DMS 273 treated with DMSO at 0.1 percent for 48 hours (cell line): ENCODE measurements around the gene PRSS56.
"Not testable (repeated sequence)": the region's sequence is repeated elsewhere in the genome, so short reads cannot be mapped to it uniquely, and the experiment has no call there.

Experiments
- DNase-seq: peaks from one replicate; lab custom pipeline; 2025; lab: John Stamatoyannopoulos, UW

PRSS56 gene

DNA sequence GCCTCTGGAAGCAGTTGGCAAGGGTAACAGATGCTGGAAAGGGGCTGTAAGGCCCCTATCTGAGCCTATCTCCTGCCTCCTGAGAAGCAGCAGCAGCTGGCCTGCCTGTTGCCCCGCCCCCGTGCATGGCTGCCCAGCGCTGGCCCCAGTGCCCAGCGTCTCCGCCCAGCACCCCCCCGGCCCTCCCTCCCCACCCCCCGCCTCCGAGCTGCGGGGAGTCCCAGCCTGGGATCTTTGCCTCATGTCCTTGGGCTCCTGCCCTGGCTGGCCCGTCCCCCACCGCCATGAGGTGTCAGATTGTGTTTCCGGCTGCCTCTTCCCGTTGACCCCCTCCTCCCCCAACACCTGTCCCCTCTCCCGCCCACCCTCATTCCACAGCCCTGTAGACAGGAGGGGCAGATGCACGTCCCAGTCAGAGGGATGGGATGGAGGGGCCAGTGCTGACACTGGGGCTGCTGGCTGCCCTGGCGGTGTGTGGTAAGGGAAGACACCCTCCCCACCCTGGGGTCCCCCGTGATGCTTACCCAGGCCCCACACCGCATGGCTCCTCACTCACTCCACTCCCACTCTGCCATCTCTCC, 5.7 kb downstream of the PRSS56 start, which contains the start of gene CHRND:
Gene CHRND (plus strand): TSS at position 370 of the 581 bp plus-strand sequence. CDS start 56 bp downstream, at position 426.
- DNase-seq = peak; percentile 88

DNA sequence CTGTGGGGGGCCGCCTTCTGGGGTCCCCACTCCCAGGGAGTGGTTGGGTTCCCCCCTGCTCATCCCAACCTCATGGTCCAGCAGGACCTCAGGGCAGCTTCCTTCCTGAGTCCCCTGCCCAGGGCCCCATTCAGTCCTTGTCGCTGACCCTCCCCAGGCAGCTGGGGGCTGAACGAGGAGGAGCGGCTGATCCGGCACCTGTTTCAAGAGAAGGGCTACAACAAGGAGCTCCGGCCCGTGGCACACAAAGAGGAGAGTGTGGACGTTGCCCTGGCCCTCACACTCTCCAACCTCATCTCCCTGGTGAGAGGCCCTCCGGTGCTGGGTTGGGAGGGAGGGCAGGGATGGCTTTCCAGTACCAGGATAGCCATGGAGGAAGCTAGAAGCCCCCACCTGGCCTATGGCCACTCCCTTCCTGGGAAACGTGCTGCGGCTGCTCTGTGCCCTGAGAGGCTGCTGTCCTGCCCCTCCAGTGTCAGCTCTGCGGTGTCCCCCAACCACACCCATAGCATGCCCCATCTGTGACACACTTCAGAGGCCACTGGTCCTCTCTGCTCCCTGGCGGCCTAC, 6.3 kb downstream of the PRSS56 start:
- no peak for DNase-seq

DNA sequence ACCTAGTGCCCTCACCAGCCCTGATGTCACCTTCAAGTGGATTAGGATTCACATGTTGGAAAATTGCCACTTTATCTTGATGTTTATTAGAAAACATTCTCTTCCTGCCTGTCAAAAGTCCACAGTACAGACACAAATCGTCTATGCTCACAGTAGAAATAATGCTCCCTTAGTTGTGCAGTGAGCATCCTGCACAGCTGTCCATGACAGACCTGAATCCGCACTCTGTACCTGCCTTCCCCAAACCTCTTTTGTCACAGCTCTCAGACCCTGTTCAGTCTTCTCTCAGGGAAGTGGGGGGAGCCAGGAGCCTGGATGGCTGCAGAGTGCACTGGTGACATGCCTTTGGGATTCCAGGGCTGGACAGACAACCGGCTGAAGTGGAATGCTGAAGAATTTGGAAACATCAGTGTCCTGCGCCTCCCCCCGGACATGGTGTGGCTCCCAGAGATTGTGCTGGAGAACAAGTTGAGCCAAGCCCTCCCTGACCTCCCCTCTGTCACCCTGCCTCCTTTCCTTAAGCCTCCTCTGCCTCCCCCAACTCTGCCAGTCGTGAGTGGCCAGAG, 7.8 kb downstream of the PRSS56 start:
- DNase-seq = no peak

DNA sequence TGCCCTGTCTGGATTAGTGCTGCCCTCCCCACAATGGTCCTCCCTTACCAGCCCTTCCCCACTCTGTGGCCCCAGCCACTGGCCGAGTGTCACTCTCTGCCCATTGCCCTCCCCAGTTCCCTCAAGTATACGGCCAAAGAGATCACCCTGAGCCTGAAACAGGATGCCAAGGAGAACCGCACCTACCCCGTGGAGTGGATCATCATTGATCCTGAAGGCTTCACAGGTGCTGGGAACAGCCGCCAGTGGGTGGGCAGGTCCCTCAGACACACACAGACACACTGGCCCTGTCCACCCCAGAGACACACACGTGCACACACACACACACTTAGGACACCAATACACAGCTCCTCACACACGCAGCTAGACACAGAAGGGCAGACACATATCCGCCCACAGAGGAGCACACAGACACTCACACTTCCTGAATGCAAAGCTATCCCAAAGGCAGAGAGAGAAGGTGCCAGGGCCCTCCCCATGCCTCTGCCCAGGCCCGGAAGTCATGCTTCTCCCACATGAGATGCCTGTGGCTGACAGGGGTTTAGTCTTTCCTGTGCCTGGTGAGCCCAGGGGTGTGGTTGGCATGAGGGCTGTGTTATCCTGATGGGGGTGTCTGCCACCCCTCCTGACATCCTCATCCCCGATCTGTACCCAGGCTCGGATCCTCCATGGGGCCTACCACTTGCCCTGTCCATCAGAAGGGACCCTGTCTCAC, 8.7 kb downstream of the PRSS56 start:
- DNase-seq = no peak

DNA sequence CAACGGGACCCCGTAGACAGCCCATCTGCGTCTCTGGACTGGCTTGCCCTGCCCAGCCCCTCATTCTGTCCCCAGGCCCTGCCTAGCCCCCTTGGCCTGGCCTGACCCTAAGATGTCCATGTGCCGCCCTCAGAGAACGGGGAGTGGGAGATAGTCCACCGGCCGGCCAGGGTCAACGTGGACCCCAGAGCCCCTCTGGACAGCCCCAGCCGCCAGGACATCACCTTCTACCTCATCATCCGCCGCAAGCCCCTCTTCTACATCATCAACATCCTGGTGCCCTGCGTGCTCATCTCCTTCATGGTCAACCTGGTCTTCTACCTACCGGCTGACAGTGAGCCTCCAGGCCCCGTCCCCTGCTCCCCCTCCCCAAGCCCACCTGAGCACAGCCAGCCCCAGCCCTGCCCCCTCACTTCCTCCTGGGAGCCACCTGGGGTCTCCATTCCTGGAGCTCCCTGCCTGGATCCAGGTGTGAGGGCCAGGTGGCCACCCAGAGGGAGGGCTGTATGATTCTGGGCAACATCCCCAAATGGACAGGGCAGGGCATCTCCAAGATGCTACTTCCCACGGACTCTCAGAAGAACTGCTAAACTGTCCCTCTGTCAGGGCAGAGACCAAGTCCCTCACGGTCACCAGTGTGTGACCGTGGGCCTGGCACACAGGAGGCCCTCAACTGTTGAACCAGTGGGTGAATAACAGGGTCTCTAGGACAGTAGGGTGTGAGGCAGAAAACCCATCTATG, 9.8 kb downstream of the PRSS56 start:
- DNase-seq = no peak

DNA sequence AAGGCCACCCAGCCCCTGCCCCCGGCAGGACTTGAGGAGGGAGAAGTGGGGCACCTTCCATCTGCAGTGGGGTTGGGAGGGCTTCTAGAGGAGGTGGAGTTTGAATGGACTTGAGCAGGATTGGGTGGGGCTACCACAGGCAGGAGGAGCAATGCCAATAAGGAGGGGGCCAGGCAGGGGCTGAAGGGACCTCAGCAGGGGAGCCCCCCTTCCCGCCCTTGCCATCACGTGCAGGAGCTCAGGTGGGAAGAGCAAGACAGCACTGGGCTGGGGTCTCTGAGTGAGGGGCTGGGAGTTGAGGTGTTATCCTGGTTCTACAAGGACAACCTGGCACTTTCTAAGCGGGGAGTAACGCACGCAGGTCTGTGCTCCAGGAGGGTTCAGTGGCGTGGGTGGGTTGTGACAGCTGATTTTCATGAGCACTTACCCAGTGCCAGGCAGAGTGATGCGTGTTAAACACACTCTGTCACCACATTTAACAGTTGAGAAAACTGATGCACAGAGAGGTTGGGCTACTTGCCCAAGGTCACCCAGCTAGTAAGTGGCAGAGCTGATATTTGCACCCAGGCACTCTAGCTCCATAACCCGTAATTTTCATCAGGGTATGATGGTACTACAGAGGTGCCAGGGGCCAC, 10.6 kb downstream of the PRSS56 start:
- DNase-seq = no peak

DNA sequence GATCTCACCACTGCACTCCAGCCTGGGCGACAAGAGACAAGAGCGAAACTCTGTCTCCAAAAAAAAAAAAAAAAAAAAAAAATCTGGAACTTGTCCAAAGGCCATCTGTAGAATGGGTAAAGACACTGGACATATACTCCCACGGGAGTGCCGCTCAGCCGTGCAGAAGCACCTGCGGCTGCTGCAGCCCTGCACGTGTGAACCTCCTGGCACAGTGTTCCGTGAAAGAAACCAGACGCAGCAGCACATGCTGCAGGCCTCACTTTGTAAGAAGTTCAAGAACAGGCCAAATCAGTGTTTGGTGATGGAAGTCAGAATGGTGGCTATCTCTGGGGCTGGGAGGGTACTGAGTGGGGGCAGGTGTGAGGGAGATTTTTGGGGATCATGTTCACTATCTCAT, 12.2 kb downstream of the PRSS56 start:
- no peak for DNase-seq

DNA sequence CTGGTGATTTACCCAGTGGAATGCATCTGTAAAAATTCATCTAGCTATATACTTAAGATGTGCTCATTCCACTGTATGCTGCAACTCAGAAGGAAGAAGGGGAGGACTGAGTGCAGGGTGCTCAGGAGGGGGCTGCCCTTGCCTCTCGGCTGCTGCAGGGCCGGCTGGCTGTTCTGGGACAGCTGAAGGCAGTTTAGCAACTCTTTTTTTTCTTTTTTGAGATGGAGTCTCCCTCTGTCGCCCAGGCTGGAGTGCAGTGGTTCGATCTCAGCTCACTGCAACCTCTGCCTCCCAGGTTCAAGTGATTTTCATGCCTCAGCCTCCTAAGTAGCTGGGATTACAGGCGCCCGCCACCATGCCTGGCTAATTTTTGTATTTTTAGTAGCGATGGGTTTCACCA, 12.6 kb downstream of the PRSS56 start:
- DNase-seq = not testable (repeated sequence)

DNA sequence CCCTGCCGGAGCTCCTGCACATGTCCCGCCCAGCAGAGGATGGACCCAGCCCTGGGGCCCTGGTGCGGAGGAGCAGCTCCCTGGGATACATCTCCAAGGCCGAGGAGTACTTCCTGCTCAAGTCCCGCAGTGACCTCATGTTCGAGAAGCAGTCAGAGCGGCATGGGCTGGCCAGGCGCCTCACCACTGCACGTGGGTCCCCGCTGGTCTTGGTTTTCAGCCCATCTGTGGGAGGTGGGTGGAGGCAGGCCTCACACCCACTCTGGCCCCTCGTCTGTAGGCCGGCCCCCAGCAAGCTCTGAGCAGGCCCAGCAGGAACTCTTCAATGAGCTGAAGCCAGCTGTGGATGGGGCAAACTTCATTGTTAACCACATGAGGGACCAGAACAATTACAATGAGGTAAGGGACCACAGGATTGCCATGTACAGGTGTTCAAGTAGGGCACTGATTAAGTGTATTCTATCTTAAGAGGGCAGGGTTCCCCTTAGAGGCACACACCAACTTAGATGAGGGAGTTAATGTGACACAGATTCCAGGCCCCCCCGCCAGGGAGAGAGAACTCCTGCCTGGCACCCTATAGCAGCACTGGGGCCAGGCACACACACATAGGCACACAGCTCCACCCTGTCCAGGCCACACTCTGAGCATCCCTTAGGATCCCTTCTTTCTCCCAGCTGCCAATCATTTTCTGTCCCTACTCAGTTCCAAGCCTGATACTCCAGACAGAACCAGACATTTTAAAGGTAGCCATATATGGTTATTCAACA, 13.9 kb downstream of the PRSS56 start:
- DNase-seq = no peak

DNA sequence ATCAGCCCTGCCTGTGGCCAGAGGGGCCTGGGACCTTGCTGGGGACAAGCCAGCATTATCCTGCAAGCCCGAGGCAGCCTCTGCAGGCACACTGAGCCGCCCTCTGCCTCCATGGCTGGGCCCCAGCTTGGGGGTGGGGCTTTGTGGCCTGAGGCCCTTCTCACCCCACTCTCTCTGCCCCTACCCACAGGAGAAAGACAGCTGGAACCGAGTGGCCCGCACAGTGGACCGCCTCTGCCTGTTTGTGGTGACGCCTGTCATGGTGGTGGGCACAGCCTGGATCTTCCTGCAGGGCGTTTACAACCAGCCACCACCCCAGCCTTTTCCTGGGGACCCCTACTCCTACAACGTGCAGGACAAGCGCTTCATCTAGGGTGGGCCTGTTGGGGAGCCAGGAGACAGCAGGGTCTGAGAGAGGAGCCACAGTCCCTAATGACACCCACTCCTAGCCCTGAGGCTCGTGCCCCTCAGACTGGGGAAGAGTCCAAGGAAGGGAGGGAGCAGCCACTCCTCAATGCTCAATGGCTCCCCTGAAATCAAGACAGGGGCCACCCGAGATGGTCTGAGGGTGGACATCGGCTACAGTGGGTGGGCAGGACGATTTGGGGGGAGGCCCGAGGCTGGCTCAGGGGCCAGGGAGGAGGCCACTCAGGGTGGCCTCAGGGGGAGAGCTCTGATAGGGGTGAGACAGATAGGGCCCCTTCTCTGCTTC, 14.9 kb downstream of the PRSS56 start:
- DNase-seq = no peak

DNA sequence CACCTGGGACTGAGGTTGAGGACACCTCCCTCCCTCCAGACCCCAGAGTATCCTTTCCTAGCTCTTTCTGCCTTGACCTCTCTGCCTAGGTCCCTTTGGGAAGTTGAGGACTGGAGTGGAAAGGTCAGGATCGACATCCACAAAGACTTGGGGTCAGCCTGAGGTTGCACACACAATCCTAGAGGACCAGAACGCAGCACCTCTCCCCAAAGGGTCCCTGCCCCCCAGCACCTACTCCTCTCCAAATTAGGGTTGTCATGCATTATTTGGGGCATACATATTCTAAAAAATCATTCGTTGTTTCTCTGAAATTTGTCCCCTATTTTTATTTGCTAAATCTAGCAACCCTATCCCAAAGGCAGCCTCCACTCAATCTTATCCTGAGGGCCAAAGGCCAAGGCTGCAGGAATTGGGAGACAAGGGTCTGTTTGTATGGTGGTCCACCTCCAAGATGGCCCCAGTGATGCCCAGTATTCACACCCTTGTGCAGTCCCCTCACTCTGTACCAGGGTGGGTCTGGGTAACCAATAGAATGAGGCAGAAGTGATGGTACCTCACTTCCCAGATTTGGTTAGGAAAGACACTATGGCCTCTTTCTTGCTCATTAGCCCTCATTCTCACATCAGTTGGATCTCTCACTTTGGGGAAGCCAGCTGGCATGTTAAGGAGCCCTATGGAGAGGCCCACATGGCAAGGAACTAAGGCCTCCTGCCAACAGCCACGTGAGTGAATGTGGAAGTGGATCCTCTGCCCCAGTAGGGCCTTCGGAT, 15.8 kb downstream of the PRSS56 start:
- no peak for DNase-seq

DNA sequence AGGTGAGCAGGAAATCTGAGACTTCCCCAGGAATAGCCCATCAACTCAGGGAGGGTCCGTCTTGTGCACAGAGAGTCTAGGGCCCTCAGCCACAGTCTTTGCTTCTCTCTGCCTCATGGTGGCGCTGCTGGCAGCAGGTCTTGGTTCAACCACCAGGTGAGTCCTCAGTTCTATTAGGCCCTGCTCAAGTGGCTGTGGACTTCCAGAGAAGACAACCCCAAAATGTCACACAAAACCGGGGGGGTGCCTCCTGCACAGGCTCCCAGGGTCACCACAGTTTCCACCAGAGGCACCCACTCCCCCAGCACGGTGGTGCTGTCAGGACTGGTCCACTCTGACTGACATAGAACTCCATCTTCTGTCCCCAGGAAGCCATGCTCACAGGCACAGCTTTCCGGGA, 16.9 kb downstream of the PRSS56 start:
- DNase-seq = no peak

DNA sequence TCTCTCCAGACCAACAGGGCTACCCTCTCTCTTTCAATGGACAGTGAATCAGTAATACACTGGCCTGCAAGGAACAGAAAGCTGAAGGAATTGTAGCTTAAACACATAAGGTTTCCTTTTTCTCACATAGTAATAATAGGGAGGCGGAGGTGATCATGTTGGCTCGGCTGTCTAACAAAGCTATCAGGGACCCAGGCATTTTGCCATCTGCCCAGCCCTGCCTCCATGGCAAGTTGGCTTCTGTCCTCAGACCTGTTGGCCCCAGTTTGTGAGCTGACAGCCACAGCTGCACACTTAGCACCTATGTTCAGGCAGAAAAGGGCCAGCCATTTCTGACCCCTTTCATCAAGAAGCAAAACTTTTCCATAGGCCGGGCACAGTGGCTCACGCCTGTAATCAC, 17.3 kb downstream of the PRSS56 start:
- no peak for DNase-seq

DNA sequence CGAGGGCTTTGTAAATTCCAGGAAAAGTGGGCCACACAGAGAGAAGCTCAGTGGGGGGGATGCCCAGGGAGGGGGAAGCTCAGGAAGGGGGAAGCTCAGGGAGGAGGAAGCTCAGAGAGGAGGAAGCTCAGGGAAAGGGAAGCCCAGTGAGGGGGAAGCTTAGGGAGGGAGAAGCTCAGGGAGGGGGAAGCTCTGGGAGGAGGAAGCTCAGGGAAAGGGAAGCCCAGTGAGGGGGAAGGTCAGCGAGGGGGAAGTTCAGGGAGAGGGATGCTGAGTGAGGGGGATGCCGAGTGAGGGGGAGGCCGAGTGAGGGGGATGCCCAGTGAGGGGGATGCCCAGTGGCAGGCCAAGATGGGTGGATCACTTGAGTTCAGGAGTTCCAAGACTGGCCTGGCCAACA, 18.5 kb downstream of the PRSS56 start:
- DNase-seq = no peak

DNA sequence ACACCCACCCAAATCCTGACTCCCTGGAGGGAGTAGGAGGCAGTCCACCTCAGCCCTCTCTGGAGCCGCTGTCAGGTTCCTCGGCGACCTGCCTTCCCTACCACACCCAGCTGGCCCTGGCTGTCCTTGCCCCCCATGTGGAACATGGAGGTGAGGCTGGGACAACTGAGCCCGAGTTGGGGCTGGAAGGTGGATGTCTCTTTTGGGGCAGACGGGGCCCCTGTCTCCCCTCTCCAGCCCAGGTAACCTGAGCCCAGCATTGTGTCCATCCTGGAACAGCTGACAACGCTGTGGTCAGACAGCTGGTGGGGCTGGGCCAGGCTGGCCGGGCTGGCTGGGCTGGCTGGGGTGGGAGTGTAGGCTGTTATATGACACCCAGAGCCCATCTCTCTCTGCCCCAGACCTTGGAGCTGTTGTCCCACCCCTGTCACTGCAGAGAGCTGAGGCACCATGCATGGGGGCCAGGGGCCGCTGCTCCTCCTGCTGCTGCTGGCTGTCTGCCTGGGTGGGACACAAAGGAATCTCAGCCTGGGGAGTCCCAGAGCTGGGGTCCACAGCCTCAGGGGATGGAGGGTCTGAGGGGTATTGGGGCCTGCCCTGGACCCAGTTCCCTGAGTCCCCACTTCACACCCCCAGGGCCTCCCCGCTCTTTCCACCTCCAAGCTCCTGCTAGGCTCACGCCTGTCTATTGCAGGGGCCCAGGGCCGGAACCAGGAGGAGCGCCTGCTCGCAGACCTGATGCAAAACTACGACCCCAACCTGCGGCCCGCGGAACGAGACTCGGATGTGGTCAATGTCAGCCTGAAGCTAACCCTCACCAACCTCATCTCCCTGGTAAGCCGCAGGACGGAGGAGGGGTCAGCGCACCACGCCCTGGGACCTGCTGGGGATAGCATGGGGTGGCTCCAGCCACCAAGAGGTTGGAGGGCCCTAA, 19.4 kb downstream of the PRSS56 start, which contains the start of gene CHRNG:
Gene CHRNG (plus strand): TSS at position 395 of the 934 bp plus-strand sequence. CDS start 56 bp downstream, at position 451.
- DNase-seq = no peak

DNA sequence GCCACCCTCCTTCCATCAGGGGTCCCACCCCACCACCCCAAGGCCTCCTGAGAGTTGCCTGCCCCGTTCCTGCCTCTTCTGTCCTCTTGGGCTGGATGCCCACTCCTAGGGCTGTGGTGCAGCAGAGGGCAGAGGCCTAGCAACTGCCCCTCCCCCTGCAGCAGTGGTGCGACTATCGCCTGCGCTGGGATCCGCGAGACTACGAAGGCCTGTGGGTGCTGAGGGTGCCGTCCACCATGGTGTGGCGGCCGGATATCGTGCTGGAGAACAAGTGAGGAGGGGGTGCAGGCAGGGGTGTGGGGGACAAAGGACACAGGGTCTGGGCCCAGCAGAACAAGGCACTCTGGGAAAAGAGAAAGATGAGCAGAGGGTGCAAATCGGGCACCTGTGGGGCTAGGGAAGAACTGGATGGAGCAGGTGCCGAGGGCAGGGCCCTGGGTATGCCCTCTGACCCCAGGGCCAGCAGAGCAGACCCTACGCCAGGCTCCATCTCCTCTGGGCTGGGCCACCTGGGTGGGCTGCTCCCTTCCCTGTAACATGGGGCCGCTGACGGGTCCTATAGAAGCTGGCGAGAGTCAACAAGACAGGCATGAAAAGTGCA, 20.4 kb downstream of the PRSS56 start:
- no peak for DNase-seq

DNA sequence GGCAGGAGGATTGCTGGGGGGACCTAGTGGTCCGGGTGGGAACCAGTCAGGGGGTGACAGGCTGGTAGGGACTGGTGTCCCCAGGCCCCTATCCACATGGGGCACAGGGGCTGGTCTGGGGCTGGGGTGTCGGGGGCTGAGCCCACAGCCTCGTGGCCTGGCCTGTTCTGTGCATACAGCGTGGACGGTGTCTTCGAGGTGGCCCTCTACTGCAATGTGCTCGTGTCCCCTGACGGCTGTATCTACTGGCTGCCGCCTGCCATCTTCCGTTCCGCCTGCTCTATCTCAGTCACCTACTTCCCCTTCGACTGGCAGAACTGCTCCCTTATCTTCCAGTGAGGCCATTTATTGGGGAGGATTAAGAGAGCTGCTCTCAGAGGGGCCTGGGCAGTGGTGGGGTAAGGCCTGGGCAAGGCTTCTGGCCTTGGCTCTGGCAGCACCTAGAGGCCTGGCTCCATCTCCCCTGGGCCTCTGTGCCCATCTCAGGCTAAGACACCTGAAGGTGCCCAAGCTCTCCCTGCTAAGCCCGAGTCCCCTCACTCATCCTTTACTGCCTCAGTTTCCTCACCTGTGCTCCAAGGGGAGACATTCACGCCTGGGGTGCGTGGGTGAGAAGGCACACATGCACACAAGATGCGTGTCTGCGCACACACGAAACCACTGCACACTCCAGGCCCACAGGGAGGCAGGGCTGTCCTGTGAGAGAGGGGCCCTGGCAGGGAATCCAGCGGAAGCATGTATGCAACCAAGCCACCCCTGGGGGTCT, 21.2 kb downstream of the PRSS56 start:
- DNase-seq = no peak
